Uterus (tissue), 2 donors: Measurements from ENCODE around the gene FAM13C.

Source experiments
- POLR2A ChIP-seq, 2 donors: fragments of 450-650 bp; IDR thresholded peaks; one replicate each; pipeline ENCODE4 v1.6.1; 2016; ENCODE audit warnings: antibody characterized with exemption in 2 of 2, mild to moderate bottlenecking in 1 of 2, moderate library complexity in 1 of 2
- TF ChIP-seq, protein P1 (sequence below), 4 experiments: fragments of 200-600 bp in 2 of 4; fragments of 450-650 bp in 2 of 4; sonication (generic) in 2 of 4; IDR thresholded peaks; one replicate each; pipeline ENCODE4 v1.5.1; 2016 to 2019; ENCODE audit warnings: antibody characterized with exemption in 4 of 4, mild to moderate bottlenecking in 2 of 4, moderate library complexity in 1 of 4

GRCh38 chr10:59276133-59276532 is 86.2 kb downstream of the FAM13C start:
- TF ChIP-seq, protein P1, sequence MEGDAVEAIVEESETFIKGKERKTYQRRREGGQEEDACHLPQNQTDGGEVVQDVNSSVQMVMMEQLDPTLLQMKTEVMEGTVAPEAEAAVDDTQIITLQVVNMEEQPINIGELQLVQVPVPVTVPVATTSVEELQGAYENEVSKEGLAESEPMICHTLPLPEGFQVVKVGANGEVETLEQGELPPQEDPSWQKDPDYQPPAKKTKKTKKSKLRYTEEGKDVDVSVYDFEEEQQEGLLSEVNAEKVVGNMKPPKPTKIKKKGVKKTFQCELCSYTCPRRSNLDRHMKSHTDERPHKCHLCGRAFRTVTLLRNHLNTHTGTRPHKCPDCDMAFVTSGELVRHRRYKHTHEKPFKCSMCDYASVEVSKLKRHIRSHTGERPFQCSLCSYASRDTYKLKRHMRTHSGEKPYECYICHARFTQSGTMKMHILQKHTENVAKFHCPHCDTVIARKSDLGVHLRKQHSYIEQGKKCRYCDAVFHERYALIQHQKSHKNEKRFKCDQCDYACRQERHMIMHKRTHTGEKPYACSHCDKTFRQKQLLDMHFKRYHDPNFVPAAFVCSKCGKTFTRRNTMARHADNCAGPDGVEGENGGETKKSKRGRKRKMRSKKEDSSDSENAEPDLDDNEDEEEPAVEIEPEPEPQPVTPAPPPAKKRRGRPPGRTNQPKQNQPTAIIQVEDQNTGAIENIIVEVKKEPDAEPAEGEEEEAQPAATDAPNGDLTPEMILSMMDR (IDR thresholded peaks at IDR 0.05) = no peak
- no peak for TF ChIP-seq POLR2A (IDR thresholded peaks at IDR 0.05)
